Uterus (tissue), 2 donors: ENCODE data around the gene BRICD5.

Experiments used
- CTCF ChIP-seq, 4 experiments: fragments of 200-600 bp in 2 of 4; fragments of 450-650 bp in 2 of 4; sonication (generic) in 2 of 4; IDR thresholded peaks; one replicate each; pipeline ENCODE4 v1.5.1; 2016 to 2019; ENCODE audit warnings: antibody characterized with exemption in 4 of 4, mild to moderate bottlenecking in 2 of 4, moderate library complexity in 1 of 4
- POLR2A ChIP-seq, 2 donors: fragments of 450-650 bp; IDR thresholded peaks; one replicate each; pipeline ENCODE4 v1.6.1; 2016; ENCODE audit warnings: antibody characterized with exemption in 2 of 2, mild to moderate bottlenecking in 1 of 2, moderate library complexity in 1 of 2

GRCh38 chr16:2181952-2182351, 28.7 kb downstream of the BRICD5 start:
- no peak for TF ChIP-seq CTCF (IDR thresholded peaks at IDR 0.05)
- no peak for TF ChIP-seq POLR2A (IDR thresholded peaks at IDR 0.05)
